Measurements from ENCODE around the gene IL4I1.
"Not testable (repeated sequence)": the region's sequence is repeated elsewhere in the genome, so short reads cannot be mapped to it uniquely, and the experiment has no call there.

The IL4I1 gene, protein sequence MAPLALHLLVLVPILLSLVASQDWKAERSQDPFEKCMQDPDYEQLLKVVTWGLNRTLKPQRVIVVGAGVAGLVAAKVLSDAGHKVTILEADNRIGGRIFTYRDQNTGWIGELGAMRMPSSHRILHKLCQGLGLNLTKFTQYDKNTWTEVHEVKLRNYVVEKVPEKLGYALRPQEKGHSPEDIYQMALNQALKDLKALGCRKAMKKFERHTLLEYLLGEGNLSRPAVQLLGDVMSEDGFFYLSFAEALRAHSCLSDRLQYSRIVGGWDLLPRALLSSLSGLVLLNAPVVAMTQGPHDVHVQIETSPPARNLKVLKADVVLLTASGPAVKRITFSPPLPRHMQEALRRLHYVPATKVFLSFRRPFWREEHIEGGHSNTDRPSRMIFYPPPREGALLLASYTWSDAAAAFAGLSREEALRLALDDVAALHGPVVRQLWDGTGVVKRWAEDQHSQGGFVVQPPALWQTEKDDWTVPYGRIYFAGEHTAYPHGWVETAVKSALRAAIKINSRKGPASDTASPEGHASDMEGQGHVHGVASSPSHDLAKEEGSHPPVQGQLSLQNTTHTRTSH

DNA sequence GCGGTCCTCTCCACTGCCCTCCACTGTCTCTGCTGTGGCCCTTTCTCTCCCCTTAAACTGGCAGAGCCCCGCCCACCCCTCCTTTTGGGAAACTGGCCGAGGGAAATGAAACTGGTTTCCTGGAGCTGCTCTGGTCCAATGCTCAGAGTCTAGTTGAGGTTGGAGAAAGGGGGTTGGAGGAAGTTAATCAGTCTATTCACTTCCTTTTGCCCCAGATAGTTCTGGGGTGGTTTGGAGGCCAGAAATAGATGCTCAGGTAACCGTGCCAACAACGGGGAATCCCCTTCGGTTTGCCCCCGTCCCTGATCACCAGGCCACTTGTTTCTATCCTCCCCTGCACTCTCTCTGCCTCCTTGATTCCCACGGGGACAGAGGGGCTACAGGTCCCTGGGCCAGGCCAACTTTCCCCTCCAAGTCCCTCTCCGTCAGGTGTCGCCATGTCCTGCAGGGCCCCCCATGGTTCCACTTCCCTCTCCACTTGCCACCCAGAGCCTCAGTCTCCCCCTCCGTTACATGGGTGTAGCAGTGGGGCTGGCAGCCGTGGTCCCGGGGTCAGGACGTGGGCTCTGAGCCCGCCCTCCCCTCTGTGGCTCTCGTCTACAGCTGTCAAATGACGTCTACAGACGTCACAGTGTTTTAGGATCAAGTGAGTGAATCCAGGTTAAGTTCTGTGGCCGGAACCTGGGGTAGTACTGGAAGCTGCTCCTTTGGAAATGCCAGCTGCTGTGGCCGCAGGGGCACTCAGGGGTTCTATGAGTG is at the start of gene IL4I1:
TSS of gene IL4I1 (minus strand) at position 25 of the 759 bp plus-strand sequence. CDS start 727 bp downstream, outside the sequence.
- DNase-seq (ENCODE audit: low spot score): peak; percentile 37

GRCh38 chr19:49946415-49946814 is 49.7 kb upstream of the IL4I1 start:
- no peak for DNase-seq (ENCODE audit: low spot score)

- DNase-seq (ENCODE audit: low spot score): not testable (repeated sequence)
These were observed 47.9 kb upstream of the IL4I1 start for GRCh38 chr19:49944567-49944966.

GRCh38 chr19:49940482-49940791 is 43.8 kb upstream of the IL4I1 start:
- no peak for DNase-seq (ENCODE audit: low spot score)

DNA sequence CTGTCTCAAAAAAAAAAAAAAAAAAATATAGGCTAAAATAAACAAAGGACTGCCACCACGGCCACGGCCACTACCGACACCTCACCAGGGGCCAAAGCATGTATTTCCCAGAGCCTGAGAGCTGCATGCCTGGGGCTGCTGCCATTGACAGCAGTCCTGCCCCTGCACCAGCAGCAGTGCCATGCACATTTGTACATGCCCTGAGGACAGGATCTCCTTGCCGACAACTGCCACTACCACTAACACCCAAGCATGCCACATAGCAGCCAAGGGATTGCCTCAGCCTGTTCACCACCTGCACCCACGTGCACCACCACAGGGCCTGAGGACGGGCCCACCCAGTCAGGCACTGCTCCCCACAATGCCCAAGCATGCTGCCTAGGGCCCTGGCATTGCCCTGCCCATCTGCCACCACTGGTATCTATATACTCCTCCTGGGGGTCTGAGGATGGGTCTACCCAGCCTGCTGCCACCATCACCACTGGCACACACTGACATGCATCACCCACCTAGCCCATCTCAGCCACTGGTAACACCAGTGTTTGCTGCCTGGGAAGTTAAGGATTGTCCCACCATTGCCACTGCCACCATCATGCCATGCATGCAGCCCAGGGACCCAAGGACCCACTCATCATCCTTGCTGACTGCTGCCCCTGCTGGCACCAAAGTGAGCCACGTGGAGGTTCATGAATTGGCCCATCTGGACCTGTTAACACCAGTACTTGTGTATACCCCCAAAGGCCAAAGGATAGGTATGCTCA is 43.2 kb upstream of the IL4I1 start:
- DNase-seq (ENCODE audit: low spot score): no peak

DNA sequence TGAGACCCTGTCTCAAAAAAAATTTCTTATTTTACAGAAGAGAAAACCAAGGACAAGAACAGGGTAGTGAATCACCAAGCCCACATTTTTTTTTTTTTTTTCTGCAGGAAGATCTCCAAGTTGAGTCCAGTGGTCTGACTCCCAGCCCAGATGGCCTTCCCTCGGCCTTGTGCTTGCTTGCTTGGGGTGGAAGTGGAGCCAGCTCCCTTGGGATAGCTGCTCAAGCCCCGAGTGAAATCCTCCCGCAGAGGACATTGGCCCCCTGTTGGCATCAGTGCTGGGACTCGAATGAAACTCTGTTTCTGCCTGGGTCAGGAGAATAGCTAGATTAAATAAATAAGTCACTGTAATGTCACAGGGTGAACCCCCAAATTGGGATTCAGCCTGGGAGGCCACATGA is 42.0 kb upstream of the IL4I1 start:
- no peak for DNase-seq (ENCODE audit: low spot score)

DNA sequence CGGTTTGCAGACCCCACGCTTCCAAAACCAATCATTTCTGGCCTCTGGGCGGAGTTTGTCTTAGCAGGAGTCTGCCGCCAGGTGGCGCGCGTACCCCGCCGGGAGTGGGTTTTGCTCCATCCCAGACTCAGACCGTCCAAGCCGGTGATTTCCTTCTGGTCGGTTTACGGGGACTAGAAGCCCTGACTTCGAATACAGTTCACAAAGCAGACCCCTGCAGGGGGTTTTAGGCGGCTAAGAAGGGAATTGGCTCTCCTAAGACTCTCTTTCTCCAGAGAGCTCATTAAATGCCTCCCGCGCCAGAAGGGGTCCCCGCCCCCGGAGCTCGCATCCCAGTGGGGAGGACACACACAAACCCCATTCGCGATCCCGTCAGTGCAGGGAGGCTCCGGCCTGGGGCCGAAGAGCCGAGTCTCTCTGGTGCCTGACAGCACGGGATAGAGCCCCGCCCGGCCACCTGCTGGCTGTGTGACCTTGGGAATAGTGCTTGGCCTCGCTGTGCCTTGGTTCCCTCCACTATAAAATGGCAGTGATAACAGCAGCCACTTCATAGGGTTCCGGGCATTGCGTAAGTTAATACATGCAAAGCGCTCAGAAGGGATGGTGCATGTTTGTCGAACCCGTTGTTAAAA is 41.2 kb upstream of the IL4I1 start:
- DNase-seq (ENCODE audit: low spot score): peak; percentile 85

DNA sequence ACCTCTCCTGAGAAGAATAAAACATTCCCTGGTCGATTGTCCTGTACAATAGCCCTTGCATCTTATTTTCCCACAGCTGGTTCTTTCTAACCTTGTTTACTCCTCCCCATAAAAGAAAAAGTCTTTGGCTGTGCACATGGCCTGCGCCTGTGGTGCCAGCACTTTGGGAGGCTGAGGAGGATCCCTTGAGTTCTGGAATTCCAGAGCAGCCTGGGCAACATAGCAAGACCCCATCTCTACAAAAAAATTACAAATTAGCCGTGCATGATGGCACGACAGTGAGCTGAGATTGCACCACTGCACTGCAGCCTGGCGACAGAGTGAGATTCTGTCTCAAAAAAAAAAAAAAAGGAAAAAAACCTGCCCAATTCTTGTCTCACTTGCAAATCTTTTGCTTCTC is 39.9 kb upstream of the IL4I1 start:
- no peak for DNase-seq (ENCODE audit: low spot score)

DNA sequence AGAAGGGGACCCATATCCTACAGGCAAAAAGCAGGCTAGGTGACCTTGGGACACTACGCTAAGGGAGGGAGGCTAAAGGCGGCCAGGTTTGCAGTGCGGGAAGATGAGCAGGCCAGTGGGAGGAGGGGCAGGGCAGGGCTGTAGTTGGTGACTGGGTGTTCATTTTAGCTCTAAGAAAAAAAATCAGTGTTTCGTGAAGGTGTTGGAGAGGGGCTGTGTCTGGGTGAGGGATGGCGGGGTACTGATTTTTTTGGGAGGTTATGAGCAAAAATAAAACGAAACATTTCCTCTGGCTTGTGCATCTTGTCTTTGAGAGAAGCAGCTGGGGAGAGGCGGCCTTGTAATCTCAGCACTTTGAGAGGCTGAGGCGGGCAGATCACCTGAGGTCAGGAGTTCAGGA is 37.0 kb upstream of the IL4I1 start:
- no peak for DNase-seq (ENCODE audit: low spot score)

GRCh38 chr19:49932731-49933131 is 36.0 kb upstream of the IL4I1 start:
- no peak for DNase-seq (ENCODE audit: low spot score)

DNA sequence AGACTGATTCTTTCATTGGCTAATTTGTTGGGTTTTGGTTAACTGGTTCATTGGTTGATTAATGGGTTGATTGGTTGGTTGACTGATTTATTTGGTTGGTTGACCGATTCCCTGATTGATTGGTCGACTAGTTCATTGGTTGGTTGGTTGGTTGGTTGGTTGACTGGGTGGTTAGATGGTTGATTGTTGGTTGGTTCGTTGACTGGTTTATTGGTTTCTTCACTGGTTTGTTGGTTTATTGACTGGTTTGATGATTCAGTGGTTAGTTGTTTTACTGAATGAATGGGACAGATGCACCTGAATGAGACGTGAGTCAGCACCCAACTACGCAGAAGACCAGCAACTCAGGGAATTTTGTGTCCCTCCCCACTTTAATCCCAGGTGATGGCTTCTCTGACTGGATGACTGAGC is 35.4 kb upstream of the IL4I1 start:
- no peak for DNase-seq (ENCODE audit: low spot score)

- no peak for DNase-seq (ENCODE audit: low spot score)
These were observed 34.8 kb upstream of the IL4I1 start for GRCh38 chr19:49931293-49932040.

- no peak for DNase-seq (ENCODE audit: low spot score)
These were observed 33.9 kb upstream of the IL4I1 start for GRCh38 chr19:49930483-49931011.

DNA sequence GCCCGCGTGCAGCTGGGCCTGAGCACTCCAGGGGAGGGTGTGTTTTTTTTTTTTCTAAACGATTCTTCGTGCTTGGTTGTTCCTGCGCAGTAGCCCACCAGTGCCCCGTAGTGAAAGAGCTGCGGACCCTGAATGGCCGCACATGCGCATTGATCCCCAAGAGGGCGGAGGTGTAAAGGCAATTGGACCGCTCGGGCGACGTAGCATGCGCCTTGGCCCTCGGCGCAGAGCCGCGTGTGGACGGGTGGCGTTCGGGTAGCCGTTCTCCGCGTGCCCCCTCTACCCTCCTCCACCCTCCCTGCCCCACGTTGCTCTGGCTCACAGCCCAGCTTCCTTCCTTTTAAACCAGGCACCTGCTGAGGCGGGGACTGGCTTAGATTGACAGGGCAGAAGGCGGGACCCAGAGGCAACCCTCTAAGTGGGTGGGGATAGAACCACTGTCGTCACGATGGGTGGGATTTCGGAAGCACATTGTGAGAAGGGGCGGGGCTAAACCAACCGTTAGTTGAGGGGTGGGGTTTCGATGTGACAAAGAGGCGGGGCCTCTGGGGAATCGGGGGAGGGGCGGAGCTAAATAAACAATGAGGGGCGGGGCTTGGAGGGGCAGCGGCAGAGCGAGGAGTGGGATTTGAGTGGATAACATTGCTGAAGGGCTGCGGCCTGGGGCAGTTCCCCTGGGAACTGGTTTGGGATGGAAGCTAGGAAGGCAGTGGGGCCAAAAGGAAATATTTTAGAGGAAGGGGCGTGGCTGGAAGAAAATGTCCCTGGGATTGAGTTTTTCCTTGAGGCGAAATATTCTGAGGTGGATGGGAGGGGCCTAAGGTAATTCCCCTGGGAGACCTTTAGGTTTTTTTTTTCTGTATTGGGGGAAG is 33.2 kb upstream of the IL4I1 start:
- peak; percentile 95 for DNase-seq (ENCODE audit: low spot score)

- peak; percentile 100 for DNase-seq (ENCODE audit: low spot score)
These were observed 32.5 kb upstream of the IL4I1 start, which contains the start of the genes ATF5 and NUP62 for GRCh38 chr19:49929121-49929610. Gene ATF5, plus strand, starts transcription at chr19:49929205. Its CDS starts 1,646 bp downstream, at chr19:49930851. Gene NUP62, minus strand, starts transcription at chr19:49929504. Its CDS starts 19,697 bp downstream, at chr19:49909807.

DNA sequence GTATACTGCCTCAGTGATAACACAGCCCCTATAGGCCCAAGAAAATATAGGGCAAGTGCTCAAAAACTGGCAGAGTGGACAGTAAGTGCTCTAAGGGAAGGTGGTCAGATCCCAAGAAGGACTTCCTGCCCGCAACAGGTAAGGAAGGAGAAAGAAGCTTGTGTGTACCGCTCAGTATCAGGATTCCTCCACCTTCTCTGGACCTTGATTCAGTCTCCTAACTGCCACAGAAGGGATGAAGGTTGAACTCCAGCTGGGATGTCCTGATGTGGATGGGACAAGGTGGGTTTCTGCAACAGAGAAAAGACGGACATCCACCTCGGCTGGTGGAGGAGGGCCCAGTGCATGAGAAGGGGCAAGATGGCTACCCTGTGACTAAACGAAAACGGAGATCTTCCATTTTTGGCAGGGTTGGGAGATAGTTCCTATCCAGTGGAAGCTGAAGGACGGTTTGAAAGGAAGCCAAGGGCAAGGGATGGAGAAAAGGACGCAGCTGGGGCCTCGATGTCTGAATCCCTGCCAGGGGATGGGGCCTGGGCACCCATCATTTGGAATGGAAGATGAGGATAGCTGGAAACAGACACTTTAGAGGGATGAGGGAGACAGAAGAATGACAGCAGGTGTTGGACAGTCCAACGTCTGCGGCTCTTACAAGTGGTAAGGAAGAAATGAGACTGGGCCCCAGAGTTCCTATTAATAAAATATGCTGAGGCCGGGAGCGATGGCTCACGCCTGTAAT is 31.0 kb upstream of the IL4I1 start:
- DNase-seq (ENCODE audit: low spot score): no peak

DNA sequence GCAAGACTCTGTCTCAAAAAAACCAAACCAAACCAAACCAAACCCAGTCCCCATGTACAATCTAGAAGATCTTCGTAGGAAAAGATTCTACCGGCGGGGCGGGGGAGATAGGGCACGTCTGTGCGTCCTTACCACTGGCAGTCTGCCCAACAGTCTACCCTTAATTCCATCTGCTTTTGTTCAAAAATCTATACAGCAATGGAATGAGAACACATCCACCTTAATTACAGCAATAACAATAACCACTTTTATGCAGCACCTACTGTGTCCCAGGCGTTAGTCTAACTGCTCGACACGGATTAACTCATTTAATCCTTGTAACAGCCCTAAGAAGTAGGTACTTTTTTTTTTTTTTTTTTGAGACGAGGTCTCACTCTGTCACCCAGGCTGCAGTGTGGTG is 29.8 kb upstream of the IL4I1 start:
- no peak for DNase-seq (ENCODE audit: low spot score)

DNA sequence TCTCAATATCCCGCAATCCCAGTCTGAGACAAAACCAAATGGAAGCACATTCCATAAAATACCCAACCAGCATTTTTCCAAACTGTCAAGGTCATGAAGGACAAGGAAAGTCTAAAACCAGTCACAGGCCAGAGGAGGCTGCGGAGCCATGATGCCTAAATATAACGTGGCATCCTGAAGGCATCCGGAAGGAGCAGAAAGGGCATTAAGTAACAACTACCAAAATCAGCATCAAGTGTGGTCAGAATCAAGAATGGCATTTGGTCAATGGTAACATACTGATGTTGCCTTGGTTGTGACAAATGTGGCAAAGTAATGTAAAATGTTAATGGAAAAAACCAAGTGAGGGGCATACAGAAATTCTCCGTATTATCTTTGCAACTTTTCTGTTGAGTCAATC is 28.8 kb upstream of the IL4I1 start:
- no peak for DNase-seq (ENCODE audit: low spot score)

GRCh38 chr19:49924881-49925210 is 28.2 kb upstream of the IL4I1 start:
- DNase-seq (ENCODE audit: low spot score): not testable (repeated sequence)
